ENCODE measurements around the gene LMX1B. TPM values are rescaled to one million over a fixed set of nuclear protein-coding genes. Genes with fewer than 3 reads are reported as not detected.

LMX1B gene
- total RNA-seq, 1 donor from 2014 or later: not detected

DNA sequence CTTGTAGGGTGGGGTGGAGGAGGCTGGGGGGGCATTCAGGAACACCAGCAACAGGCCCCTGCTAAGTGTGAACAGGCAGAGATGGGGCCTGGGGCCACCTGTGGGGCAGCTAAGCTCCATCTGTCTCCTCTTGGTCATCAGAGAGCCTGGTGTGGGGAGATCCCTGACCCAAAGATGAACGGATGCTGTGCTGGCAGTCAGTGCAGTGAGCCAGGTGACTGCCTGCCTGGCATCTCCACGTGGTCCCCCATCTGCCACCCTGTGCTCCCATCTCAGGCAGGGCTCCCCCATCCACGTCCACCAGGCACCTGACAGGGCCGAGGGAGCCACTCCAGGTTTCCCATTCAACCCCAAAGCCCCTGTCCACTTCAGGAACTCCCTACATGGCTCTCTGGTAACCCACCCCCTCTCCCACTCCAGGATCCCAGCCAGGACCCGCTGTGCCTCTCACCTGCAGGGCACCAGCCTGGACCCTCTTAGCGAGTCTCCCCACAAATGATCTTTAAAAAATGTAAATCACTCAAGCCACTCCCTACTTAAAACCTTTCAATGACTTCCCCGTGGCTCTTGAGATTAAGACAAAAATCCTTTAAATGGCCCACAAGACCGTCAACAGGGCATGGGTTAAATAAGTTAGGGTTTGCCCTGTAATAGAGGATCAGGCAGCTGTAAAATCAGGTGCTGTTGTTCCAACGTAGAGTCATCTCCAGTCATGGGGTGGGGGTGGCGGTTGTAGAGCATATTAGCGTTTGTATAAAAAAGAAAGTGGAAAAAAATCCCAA lies 60.8 kb downstream of the LMX1B start:
- DNase-seq (ENCODE audit: low spot score) (no peak), ATAC-seq (no peak)

GRCh38 chr9:126675147-126675467 lies 61.4 kb downstream of the LMX1B start:
- DNase-seq (ENCODE audit: low spot score) (no peak), ATAC-seq (no peak)

DNA sequence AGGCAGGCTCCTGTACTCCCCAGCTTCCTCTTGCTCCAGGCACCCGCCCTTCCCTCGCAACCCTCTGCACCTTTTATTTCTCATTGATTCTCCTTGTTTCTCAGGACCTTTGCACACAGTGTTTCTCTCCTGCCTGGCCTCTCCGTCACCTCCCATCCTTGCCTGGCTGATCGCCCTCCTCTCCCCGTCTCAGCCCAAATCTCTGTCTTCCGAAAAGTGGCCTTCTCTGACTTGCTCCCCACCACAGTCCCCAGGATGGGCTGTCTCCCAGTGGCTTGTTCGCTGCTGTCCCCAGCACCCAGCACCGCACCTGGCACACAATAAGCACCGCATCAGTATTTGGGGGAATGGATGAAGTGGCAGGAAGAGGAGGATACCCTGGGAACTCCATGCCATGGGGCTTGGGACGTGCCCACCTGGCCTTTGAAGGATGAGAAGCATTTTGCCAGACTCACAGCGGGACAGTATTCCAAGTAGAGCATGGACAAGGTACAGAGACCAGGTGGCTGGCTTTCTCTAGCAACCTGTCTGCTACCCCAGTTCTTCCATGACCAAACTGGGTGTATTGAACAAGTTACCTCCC lies 62.5 kb downstream of the LMX1B start:
- ATAC-seq (no peak), DNase-seq (ENCODE audit: low spot score) (no peak)

DNA sequence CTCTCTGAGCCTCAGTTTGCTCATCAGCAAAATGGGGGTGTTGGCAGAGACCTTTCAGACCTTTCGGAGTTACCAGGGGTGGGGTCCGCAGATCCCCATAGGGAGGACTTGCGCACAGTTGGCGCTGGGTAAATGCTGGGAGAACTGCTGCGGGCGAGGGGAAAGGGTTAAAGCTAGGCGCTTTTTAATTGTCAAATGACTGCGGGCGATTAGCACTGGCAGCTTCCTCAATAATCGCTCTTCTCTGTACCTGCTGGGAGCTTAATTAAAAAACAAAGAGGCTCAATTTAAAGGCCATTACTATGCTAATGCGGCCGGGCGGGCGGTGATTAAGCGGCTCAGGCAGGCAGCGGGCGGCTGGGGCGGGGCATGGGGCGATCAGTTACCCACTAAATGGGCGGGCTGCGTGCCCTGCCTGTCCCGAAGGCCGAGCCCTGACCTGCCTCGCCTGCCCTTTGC lies 63.0 kb downstream of the LMX1B start:
- DNase-seq (ENCODE audit: low spot score): no peak
- ATAC-seq: no peak

DNA sequence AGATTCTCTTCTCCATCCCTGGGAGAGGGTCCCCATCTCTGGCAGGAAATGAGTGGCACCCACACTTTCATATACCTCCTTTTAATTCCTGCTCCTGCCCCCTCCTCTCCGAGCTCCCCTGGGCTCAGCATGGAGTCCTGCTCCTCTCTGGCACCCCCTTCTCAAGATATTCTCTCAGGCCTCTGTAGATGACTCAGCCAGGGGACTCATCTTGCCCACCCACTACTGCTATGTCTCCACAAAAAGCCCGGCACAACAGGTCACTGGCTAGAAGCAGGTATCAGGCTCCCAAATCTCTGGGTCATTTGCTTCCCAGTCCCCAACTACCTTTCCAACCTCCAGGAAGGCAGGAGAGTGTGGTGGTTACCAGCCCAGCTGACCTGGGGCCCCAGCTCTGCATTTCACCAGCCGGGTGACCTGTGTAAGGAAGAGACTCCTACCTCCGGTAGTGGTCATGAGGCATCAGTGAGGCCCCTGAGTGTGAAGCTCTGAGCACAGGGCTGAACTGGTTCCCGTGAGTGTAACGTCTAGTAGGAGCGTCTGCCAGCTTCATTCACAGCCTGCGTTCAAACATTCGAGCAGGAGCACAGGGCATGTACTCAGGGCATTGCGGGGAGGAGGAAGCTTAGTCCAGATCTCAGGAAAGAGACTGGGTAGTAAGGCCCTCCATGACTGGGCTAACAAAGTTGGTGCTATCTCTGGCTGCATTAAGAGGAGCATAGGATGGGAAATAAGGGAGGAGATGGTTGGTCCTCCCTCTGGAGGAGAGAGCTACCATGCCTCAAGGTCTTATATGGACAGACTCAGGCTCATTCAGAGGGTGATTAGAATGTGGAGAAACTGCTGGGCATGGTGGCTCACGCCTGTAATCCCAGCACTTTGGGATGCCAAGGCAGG lies 63.7 kb downstream of the LMX1B start:
- DNase-seq (ENCODE audit: low spot score): no peak
- ATAC-seq: no peak

DNA sequence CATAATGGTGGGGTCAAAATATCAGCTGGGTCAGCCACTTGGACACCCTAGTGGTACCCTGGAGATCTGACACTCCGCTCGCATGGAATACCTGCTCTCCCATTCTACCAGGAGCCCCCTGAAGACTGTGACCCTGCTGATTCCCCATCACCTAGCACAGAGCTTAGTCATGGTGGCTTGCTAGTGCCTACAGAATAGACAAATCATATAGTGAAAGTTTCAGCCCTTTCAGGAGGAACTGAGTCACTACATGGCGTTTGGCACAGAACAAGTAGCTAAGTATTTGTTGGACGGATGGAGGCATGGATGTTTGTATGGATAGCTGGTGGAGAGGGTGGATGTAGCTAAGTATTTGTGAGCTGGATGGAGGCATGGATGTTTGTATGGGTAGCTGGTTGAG lies 65.3 kb downstream of the LMX1B start:
- ATAC-seq (no peak), DNase-seq (ENCODE audit: low spot score) (no peak)

- DNase-seq (ENCODE audit: low spot score) (no peak), ATAC-seq (no peak)
Measured at GRCh38 chr9:126681336-126681735, 67.6 kb downstream of the LMX1B start.

- ATAC-seq (no peak), DNase-seq (ENCODE audit: low spot score) (no peak)
Measured at GRCh38 chr9:126682113-126682810, 68.5 kb downstream of the LMX1B start.

DNA sequence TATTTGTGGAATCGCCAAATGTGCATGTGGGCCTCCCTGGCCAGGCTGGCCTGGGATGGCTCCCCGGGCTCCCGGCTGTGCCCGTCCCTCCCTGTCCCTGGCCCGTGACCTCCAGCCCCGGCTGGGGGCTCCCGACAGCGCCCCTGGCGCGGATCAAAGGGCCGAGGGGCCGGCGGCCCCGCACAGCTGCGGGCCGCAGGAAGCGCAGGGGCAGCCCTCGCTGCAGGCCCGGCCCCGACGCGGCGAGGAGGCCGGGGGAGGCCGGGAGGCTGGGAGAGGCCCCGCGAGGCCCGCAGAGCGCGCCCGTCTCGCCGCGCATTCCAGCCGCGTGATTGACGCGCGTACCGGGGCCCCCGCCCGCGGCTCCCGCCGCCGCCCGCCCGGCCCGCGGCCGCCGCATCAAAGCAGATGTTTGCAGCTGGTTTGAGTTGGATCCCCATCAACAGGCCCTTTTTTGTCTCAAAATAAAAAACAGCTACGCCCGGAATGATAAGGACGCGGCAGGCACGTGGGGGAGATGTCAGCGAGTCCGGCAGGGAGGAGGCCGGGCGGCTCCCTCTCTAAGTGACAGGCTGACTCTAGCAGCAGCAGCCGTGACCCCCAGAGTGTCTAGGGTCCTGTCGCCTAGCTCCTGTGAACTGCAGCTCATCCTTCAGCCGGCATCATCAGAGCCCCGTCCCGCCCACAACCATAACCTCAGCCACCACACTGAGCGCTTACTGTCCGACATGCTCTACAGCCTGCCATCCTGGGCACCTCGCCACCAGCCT lies 69.4 kb downstream of the LMX1B start:
- DNase-seq (ENCODE audit: low spot score): no peak
- no peak for ATAC-seq

GRCh38 chr9:126683698-126684044 lies 69.9 kb downstream of the LMX1B start:
- DNase-seq (ENCODE audit: low spot score): no peak

DNA sequence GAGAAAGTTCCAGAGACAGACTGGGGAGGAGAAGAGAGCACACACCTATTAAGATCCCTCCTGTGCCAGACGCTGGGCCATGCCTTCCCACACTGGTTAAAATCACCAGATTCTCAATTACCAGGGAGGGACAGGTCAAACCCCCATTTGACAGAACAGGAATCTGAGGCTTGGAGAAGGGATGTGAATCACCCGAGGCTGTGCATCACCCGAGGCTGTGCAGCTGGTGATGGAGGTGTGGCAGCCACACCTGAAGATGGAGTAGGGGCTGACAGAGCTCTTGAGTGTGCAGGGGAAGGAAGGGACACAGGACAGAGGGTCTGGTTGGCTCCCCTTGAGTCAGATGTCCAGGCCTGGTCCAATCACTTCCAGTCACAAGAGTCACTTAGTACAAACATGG lies 70.6 kb downstream of the LMX1B start:
- no peak for ATAC-seq
- no peak for DNase-seq (ENCODE audit: low spot score)

More at GRCh38 chr9:126683698-126684044, 69.9 kb downstream of the LMX1B start:
- no peak for ATAC-seq

DNA sequence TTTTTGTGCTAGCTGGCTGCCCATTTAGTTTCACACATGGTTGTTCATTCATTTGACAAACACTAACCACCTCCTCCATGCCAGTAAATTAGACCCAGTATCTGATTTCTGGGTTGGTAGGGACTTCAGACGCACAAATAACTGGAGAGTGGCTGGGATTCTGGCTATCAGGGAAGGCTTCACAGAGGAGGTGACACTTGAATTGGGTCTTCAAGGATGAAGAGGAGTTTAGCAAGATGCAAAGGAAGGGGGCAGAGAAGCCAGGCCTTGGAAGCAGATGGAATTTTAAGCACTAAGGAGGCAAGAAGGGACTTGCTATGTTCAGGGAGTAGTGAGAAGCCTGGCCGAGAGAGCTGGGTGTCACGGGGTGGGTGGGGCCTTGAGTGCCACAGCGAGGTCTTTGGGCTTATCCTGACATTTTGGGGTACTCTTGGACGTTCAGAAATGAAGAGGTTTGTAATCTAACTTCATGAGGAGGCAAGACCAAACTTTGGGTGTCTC lies 71.3 kb downstream of the LMX1B start:
- DNase-seq (ENCODE audit: low spot score): no peak
- ATAC-seq: no peak

- ATAC-seq (no peak), DNase-seq (ENCODE audit: low spot score) (no peak)
Measured at GRCh38 chr9:126687930-126688461, 74.3 kb downstream of the LMX1B start.

DNA sequence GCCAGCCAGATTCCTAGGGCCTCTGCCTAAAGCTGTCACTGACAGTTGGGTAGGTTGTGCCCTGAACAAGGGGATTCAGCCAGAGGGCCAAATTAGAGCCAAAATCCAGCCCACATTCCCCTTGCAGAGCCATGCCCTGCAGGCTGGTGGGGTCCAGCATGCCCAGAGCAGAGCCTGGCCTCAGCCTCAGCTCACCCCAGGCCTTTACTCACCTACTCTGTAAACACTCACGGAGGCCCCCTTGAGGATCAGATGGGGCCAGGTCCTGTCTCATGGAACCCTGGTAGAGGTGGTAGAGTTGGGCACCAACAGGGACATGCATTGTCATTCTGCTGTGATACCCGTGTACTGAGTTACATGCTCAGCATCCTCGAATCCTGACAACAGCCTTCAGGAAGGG lies 74.9 kb downstream of the LMX1B start:
- no peak for ATAC-seq

GRCh38 chr9:126689027-126689825 lies 75.5 kb downstream of the LMX1B start:
- DNase-seq (ENCODE audit: low spot score) (no peak), ATAC-seq (no peak)

More for the DNA sequence above, 74.9 kb downstream of the LMX1B start:
- DNase-seq (ENCODE audit: low spot score): no peak

DNA sequence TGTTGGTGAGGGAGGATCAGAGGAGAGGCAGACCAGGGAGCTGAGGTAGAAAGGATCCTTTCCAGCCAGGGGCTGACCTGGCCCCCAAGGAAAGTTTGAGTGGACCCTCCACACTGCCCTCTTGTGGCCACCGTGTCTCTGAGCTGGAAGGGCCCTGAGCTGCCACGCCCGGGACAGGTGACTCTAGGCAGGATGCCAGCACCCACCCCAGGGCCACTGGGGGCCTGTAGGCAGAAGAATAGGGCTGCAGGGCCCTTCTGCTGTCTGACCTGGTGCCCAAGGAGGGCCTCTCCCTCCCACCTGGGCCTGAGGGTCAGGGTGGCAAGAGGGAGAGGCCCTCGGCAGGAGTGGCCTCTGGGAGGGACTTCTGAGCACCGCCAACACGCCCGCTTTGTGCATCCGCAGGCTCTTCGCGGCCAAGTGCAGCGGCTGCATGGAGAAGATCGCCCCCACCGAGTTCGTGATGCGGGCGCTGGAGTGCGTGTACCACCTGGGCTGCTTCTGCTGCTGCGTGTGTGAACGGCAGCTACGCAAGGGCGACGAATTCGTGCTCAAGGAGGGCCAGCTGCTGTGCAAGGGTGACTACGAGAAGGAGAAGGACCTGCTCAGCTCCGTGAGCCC lies 76.8 kb downstream of the LMX1B start:
- DNase-seq (ENCODE audit: low spot score): peak; percentile 52
- ATAC-seq: peak; percentile 74

- no peak for DNase-seq (ENCODE audit: low spot score)
- no peak for ATAC-seq
Measured at GRCh38 chr9:126692041-126692758, 78.5 kb downstream of the LMX1B start.
